IPS-NIHi7 (cell line): ENCODE data around the gene IL12RB1.
"Not testable (repeated sequence)": the region's sequence is repeated elsewhere in the genome, so short reads cannot be mapped to it uniquely, and the experiment has no call there.

Experiments
- DNase-seq: peaks from one replicate; pipeline ENCODE4 v3.0.0; 2012; ENCODE audit warnings: mixed read lengths; ENCODE audit errors: extremely low spot score

IL12RB1 gene

DNA sequence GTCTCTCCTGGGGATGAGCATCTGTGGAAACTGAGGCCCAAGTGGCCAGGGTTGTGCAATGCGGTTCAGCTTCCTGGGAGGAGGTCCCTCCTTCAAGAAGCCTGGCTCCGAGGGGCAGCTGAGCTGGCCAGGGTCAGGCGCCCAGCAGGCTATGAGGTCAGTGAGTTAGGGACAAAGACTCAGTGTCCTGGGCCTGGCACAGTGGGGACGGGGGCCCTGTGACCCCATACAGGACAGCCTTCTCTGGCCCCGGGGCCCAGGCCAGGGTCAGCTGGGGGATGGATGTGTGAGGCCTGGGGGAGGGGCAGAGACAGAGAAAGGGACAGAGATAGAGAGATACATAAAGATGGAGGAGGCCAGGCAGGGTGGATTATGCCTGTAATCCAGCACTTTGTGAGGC lies 3.0 kb upstream of the IL12RB1 start:
- DNase-seq, result no peak

- not testable (repeated sequence) for DNase-seq
Measured at GRCh38 chr19:18089096-18089541, 2.4 kb upstream of the IL12RB1 start.

- no peak for DNase-seq
Measured at GRCh38 chr19:18085702-18086457, 854 bp downstream of the IL12RB1 start.

- no peak for DNase-seq
Measured at GRCh38 chr19:18083929-18084684, 2.6 kb downstream of the IL12RB1 start.

GRCh38 chr19:18074192-18074591 lies 12.5 kb downstream of the IL12RB1 start:
- DNase-seq, result no peak

DNA sequence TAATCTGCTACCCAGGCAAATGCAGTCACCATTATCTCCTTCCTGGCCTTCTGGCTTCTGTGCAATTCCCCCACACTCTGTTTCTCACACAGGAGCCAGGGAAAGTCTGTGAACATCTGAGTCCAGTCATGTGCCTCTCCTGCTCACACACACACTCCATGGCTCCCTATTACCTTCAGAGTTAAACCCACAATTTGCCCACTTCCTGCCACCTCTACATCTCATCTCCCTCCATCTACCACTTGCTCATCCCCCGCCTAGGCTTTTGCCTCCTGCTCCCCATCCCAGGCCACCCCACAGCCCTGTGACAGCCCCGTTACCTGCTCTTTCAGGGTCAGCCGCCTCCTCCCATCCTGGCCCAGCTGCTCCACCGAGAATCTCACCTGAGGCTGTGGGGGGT lies 13.5 kb downstream of the IL12RB1 start:
- peak; percentile 3 for DNase-seq

DNA sequence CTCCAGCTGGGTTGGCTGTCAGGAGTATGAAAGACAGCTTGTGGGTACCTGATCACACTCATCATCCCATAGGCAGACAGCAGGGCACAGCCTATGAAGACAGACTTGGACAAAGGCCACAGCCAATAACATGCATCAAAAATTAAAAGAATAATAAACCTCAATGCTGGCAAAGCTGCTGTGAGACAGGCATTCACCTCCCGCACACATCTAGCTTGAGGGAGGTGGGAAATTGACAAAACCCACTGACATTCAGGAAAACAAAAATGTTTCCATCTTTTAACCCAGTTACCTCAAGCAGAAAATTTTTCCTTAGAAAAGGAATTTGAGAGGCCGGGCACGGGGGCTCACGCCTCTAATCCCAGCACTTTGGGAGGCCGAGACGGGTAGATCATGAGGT lies 14.4 kb downstream of the IL12RB1 start:
- peak; percentile 2 for DNase-seq

- DNase-seq, result no peak
Measured at GRCh38 chr19:18070181-18070580, 16.6 kb downstream of the IL12RB1 start.

DNA sequence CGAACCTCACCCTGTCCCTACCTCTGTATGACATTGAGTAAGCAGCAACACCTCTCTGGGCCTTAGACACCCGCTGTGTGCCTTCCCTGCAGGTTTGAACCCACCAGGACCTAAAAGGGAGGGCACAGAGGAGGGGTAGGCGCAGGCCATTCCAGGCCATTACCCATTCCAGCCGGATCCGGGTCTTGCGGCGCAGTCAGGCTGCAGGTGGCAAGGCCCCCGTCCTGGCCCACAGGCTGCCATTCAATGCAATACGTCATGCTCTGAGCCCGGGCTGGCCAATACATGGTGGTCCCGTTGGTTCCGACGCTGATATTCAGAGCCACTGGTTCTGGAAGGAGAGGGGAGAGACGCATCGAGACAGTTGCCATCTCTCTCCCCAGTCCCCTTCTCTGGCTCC lies 17.4 kb downstream of the IL12RB1 start:
- no peak for DNase-seq

GRCh38 chr19:18068395-18068794 lies 18.3 kb downstream of the IL12RB1 start:
- no peak for DNase-seq

GRCh38 chr19:18065173-18065495 lies 21.6 kb downstream of the IL12RB1 start:
- no peak for DNase-seq

- no peak for DNase-seq
Measured at GRCh38 chr19:18063463-18063862, 23.3 kb downstream of the IL12RB1 start.

GRCh38 chr19:18062028-18062427 lies 24.7 kb downstream of the IL12RB1 start:
- DNase-seq, result no peak

DNA sequence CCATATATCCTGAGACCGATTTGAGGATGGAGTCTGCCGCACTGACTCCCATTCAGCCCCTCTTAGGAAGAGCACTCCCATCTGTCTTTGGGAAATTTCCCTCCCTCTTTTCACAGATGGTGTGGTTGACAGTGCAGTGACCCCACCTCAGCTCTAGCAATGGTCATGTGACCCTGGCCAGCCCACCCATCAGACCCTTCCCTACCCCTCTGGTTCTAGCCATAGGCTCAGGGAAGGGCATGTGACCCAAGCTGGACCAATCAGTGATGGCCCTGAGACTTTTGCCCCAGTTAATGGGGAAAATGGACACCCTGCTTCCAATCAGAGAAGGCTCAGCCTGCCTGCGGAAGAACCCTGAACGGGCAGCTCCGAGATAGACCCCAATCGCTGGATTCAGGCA lies 26.3 kb downstream of the IL12RB1 start:
- no peak for DNase-seq

- DNase-seq, result no peak
Measured at GRCh38 chr19:18059902-18060301, 26.8 kb downstream of the IL12RB1 start.

GRCh38 chr19:18059297-18059696 lies 27.4 kb downstream of the IL12RB1 start:
- no peak for DNase-seq

GRCh38 chr19:18058208-18059009 lies 28.3 kb downstream of the IL12RB1 start:
- DNase-seq, result peak; percentile 94

DNA sequence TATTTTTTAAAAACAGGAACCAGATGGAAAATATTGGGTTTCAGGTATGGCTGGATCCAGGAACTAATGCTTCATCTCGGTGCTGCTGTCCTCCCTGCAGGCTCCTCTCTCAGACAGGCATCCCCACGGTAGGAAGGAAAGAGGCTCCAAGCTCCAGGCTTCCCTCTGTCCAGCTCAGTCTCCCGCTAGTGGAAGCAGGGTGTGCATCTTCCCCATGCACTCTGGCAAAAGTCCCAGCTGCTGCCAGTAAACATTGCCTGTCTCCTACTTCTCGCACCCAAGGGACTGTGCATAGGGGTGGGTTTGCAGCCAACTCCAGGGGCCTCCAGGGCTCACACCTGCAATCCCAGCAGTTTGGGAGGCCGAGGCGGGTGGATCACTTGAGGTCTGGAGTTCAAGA lies 29.2 kb downstream of the IL12RB1 start:
- DNase-seq, result peak; percentile 5

- no peak for DNase-seq
Measured at GRCh38 chr19:18055967-18056366, 30.8 kb downstream of the IL12RB1 start.

- DNase-seq, result no peak
Measured at GRCh38 chr19:18053576-18054219, 33.0 kb downstream of the IL12RB1 start.

- DNase-seq, result no peak
Measured at GRCh38 chr19:18051887-18052286, 34.8 kb downstream of the IL12RB1 start.

GRCh38 chr19:18049385-18049784 lies 37.3 kb downstream of the IL12RB1 start:
- DNase-seq, result no peak
